8988T (cell line): Measurements from ENCODE around the gene MIA2.

ENCODE experiments used
- DNase-seq: peaks from one replicate; pipeline ENCODE4 v3.0.0; 2011

MIA2 gene

GRCh38 chr14:39393289-39393688 is 159.6 kb downstream of the MIA2 start:
- DNase-seq = no peak

GRCh38 chr14:39395555-39396254 is 162.0 kb downstream of the MIA2 start:
- DNase-seq = no peak

- DNase-seq = no peak
Observed at GRCh38 chr14:39396448-39396847, 162.7 kb downstream of the MIA2 start.

- no peak for DNase-seq
Observed at GRCh38 chr14:39398382-39398781, 164.7 kb downstream of the MIA2 start.

GRCh38 chr14:39406560-39406959 is 172.8 kb downstream of the MIA2 start:
- DNase-seq = no peak

GRCh38 chr14:39416072-39416471 is 182.4 kb downstream of the MIA2 start:
- no peak for DNase-seq

- DNase-seq = no peak
Observed at GRCh38 chr14:39417014-39417413, 183.3 kb downstream of the MIA2 start.

GRCh38 chr14:39419272-39419671 is 185.6 kb downstream of the MIA2 start:
- no peak for DNase-seq

- DNase-seq = no peak
Observed at GRCh38 chr14:39422243-39422642, 188.5 kb downstream of the MIA2 start.

GRCh38 chr14:39423793-39424192 is 190.1 kb downstream of the MIA2 start:
- DNase-seq = no peak

GRCh38 chr14:39425947-39426346 is 192.2 kb downstream of the MIA2 start:
- no peak for DNase-seq

GRCh38 chr14:39426605-39427004 is 192.9 kb downstream of the MIA2 start:
- no peak for DNase-seq

- no peak for DNase-seq
Observed at GRCh38 chr14:39428118-39428517, 194.4 kb downstream of the MIA2 start.

- DNase-seq = no peak
Observed at GRCh38 chr14:39430762-39431415, 197.2 kb downstream of the MIA2 start.

- peak; percentile 71 for DNase-seq
Observed at GRCh38 chr14:39431416-39432178, 197.9 kb downstream of the MIA2 start.

- DNase-seq = peak; percentile 79
Observed at GRCh38 chr14:39432179-39432618, 198.5 kb downstream of the MIA2 start, which contains the start of gene FBXO33. FBXO33 (minus strand) TSS chr14:39432433; CDS start chr14:39432162, 271 bp downstream.

GRCh38 chr14:39432619-39433451 is 199.1 kb downstream of the MIA2 start:
- DNase-seq = peak; percentile 35

GRCh38 chr14:39433452-39433813 is 199.7 kb downstream of the MIA2 start:
- DNase-seq = no peak

GRCh38 chr14:39434401-39434800 is 200.7 kb downstream of the MIA2 start:
- DNase-seq = no peak

GRCh38 chr14:39435241-39435640 is 201.5 kb downstream of the MIA2 start:
- no peak for DNase-seq
